Glutamatergic neuron (in vitro differentiated cells): Measurements from ENCODE around the gene EHF. TPM values are rescaled to one million over a fixed set of nuclear protein-coding genes. Genes with fewer than 3 reads are reported as not detected.

Experiments
- DNase-seq: peaks from one replicate; pipeline ENCODE4 v3.0.0; 2022
- H3K27ac Mint-ChIP-seq: one replicate; pipeline ENCODE4 v1.8.0; 2020; ENCODE audit warnings: mild to moderate bottlenecking, mixed read lengths, inconsistent platforms; ENCODE audit not compliant: unreplicated experiment
- H3K27me3 Mint-ChIP-seq: one replicate; pipeline ENCODE4 v1.8.0; 2020; ENCODE audit warnings: mild to moderate bottlenecking, moderate library complexity, mixed read lengths, inconsistent platforms; ENCODE audit not compliant: unreplicated experiment
- H3K36me3 Mint-ChIP-seq: one replicate; pipeline ENCODE4 v1.8.0; 2020; ENCODE audit warnings: mild to moderate bottlenecking, mixed read lengths, inconsistent platforms; ENCODE audit not compliant: unreplicated experiment
- H3K4me1 Mint-ChIP-seq: one replicate; pipeline ENCODE4 v1.8.0; 2020; ENCODE audit warnings: mild to moderate bottlenecking, low read depth, mixed read lengths, inconsistent platforms; ENCODE audit not compliant: unreplicated experiment
- H3K4me3 Mint-ChIP-seq: one replicate; pipeline ENCODE4 v1.8.0; 2020; ENCODE audit warnings: mild to moderate bottlenecking, mixed read lengths, inconsistent platforms; ENCODE audit not compliant: unreplicated experiment
- H3K9me3 Mint-ChIP-seq: one replicate; pipeline ENCODE4 v1.8.0; 2020; ENCODE audit warnings: mild to moderate bottlenecking, moderate library complexity, mixed read lengths, inconsistent platforms; ENCODE audit not compliant: unreplicated experiment
- total RNA-seq: library from RNA; stranded (reverse); fragmentation: NEBNext Ultra II Directional; extraction: Animal tissue kit (Norgen Biotek cat#: 25700); gene quantifications from one replicate; pipeline ENCODE4 v1.2.1, GENCODE V29; 2021; ENCODE audit not compliant: unreplicated experiment
- TF ChIP-seq, protein P1 (sequence below): fragments of 200-600 bp; sonication (generic); IDR thresholded peaks from one replicate; pipeline ENCODE4 v1.5.0; 2021; ENCODE audit not compliant: partially characterized antibody, unreplicated experiment

Gene EHF
- total RNA-seq, 1 donor from 2014 or later = not detected

DNA sequence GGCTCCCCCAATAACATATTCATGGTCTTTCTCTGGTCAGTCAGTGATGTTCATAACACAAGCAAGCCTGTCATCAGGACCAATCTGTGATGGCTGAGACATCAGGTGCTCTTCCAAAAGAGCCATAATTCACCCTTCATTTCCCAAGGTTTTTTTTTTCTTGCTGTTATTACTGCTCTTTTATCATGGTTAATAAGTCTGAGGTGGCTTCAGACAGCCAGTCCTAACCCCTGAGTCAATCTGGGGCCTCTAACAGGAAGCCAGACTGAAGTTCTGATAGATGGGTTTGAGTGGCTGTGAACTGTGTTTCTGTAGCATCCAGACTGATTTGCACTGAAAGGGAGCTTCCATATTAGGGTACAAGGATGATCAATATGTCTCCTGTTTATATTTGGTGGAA lies 8.8 kb downstream of the EHF start:
- no peaks in the 10 kb centered on the region for H3K27me3 Mint-ChIP-seq
- no peaks in the 10 kb centered on the region for H3K36me3 Mint-ChIP-seq
- H3K4me3 Mint-ChIP-seq = no peak overlapping the region
- H3K4me1 Mint-ChIP-seq = no peaks in the 10 kb centered on the region
- no peak overlapping the region for H3K27ac Mint-ChIP-seq
- TF ChIP-seq, protein P1, sequence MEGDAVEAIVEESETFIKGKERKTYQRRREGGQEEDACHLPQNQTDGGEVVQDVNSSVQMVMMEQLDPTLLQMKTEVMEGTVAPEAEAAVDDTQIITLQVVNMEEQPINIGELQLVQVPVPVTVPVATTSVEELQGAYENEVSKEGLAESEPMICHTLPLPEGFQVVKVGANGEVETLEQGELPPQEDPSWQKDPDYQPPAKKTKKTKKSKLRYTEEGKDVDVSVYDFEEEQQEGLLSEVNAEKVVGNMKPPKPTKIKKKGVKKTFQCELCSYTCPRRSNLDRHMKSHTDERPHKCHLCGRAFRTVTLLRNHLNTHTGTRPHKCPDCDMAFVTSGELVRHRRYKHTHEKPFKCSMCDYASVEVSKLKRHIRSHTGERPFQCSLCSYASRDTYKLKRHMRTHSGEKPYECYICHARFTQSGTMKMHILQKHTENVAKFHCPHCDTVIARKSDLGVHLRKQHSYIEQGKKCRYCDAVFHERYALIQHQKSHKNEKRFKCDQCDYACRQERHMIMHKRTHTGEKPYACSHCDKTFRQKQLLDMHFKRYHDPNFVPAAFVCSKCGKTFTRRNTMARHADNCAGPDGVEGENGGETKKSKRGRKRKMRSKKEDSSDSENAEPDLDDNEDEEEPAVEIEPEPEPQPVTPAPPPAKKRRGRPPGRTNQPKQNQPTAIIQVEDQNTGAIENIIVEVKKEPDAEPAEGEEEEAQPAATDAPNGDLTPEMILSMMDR = no peak
- no peak for DNase-seq
- H3K9me3 Mint-ChIP-seq = no peaks in the 10 kb centered on the region

DNA sequence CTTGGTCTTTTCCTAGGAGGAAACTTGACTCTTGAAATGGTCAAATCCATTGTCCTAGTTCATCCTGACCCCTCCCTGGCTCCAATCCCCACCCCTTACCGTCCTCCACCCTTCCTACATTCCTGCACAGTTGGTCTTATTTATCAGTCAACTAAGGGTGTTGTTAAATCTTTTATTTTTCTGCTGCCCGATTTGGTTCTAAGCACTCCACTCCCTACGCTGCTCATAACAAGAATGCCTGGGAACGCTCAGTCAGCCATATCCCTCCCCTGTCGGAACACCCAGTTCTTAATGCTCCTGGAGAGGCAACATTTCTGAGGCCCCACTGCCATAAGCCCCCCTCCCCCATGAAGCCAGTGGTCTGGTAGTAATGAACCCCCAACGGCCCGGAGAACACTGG lies 9.7 kb downstream of the EHF start:
- TF ChIP-seq, protein P1 = no peak
- H3K9me3 Mint-ChIP-seq = no peaks in the 10 kb centered on the region
- H3K36me3 Mint-ChIP-seq = no peaks in the 10 kb centered on the region
- no peaks in the 10 kb centered on the region for H3K27me3 Mint-ChIP-seq
- H3K4me3 Mint-ChIP-seq = no peak overlapping the region
- no peak for DNase-seq
- H3K4me1 Mint-ChIP-seq = no peaks in the 10 kb centered on the region
- H3K27ac Mint-ChIP-seq = no peak overlapping the region

DNA sequence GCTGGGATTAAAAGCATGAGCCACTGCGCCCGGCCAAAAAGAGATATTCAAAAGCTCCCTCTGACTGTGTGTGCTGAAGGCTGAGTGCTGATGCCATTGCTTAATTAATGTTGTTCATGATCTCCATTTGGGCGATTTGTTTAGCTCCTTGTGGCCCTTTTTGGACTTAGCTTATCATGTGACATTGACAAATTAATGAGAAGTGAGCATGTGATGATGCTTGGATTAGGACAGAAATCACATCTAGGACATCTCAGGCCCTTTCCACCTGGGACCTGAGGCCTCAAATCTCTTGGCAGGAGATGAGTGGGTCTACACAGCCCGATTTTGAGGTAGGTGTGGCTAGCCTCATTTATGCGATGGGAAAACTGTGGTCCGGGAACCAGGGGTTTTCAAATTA lies 10.4 kb downstream of the EHF start:
- TF ChIP-seq, protein P1 = no peak
- Mint-ChIP-seq H3K27ac (no peak overlapping the region), H3K36me3 (no peaks in the 10 kb centered on the region), H3K9me3 (no peaks in the 10 kb centered on the region), H3K4me3 (no peak overlapping the region), H3K27me3 (no peaks in the 10 kb centered on the region), H3K4me1 (no peaks in the 10 kb centered on the region)
- DNase-seq = no peak

DNA sequence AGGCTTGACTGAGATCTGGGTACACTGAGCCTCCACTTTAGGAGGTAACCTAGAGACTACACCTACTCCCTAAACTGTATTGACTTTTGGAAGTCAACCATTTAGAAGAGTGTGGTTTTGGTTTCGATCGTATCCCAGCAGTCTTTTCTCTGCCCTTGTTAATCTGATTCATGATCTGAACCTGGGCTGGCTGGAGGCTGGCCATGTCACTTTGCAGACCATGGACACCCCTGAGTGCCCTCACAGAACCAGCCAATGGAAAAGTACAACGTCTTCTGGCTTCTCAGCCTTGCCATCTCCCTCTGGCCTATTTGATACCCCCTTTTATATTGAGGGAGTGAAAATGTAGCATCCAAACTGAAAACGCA lies 10.8 kb downstream of the EHF start:
- H3K9me3 Mint-ChIP-seq = no peaks in the 10 kb centered on the region
- no peaks in the 10 kb centered on the region for H3K4me1 Mint-ChIP-seq
- TF ChIP-seq, protein P1 = no peak
- H3K36me3 Mint-ChIP-seq = no peaks in the 10 kb centered on the region
- no peak overlapping the region for H3K27ac Mint-ChIP-seq
- H3K4me3 Mint-ChIP-seq = no peak overlapping the region
- no peak for DNase-seq
- H3K27me3 Mint-ChIP-seq = no peaks in the 10 kb centered on the region

DNA sequence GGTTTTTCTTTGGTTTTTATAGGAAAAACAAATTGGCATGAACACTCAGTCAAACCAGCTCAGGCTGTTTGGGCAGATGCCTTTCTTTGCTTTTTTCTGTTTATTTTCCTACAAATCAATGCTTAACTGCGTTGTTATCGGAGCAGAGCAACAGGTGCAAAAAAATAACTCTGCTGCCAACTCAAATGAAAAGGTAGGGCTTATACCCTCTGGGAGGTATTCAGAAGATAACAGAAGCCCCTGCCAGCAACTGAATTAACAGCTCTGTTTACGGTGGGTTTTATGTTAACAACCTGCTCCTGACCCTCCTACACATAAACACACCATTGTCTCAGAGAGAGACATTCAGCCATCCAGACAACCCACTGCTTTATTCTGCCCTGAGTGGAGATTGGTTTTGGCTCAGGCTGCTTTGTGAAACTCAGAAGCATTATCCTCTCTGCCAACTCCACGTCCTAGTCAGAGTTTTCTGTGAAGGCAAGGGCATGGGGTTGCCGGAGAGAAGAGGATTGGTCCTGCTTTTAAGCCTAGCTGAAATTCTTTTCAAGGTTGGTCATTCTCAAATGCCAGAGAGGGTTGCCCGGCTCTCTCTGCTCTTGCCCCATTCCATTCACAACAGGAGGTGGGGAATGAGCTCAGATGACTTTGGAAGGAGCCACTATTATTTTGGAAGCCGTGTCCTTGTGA lies 11.4 kb downstream of the EHF start:
- H3K27me3 Mint-ChIP-seq = no peaks in the 10 kb centered on the region
- TF ChIP-seq, protein P1 = no peak
- no peak for DNase-seq
- no peaks in the 10 kb centered on the region for H3K4me1 Mint-ChIP-seq
- no peaks in the 10 kb centered on the region for H3K9me3 Mint-ChIP-seq
- no peak overlapping the region for H3K4me3 Mint-ChIP-seq
- H3K27ac Mint-ChIP-seq = no peak overlapping the region
- no peaks in the 10 kb centered on the region for H3K36me3 Mint-ChIP-seq
